H9 (cell line): ENCODE data around the gene FAM32A. TPM values are rescaled to one million over a fixed set of nuclear protein-coding genes. Genes with fewer than 3 reads are reported as not detected.

Experiments
- DNase-seq: peaks from one replicate; pipeline ENCODE4 v3.0.0-alpha.2; 2017
- H2AFZ ChIP-seq: one replicate; pipeline ENCODE4 v1.6.1; 2013; ENCODE audit warnings: mild to moderate bottlenecking, low read length, control low read depth, moderate library complexity
- H2AK5ac ChIP-seq: 2 replicates; pipeline ENCODE4 v1.6.1; 2013; ENCODE audit warnings: low read length, control low read depth, mixed read lengths; ENCODE audit not compliant: insufficient read length
- H2BK120ac ChIP-seq: one replicate; pipeline ENCODE4 v1.6.1; 2013; ENCODE audit warnings: low read depth, mild to moderate bottlenecking, low read length, control low read depth, inconsistent platforms; ENCODE audit not compliant: poor library complexity, severe bottlenecking
- H2BK12ac ChIP-seq: 2 replicates; pipeline ENCODE4 v1.6.1; 2013; ENCODE audit warnings: low read length, control low read depth, mixed read lengths, low read depth; ENCODE audit not compliant: insufficient read length
- H2BK15ac ChIP-seq: 2 replicates; pipeline ENCODE4 v1.6.1; 2013; ENCODE audit warnings: low read depth, low read length, control low read depth
- H2BK20ac ChIP-seq: one replicate; pipeline ENCODE4 v1.6.1; 2013; ENCODE audit warnings: low read depth, mild to moderate bottlenecking, low read length, control low read depth, inconsistent platforms; ENCODE audit not compliant: poor library complexity, severe bottlenecking
- H2BK5ac ChIP-seq: 2 replicates; pipeline ENCODE4 v1.6.1; 2013; ENCODE audit warnings: low read length, control low read depth, mixed read lengths; ENCODE audit not compliant: insufficient read length
- H3K14ac ChIP-seq: 2 replicates; pipeline ENCODE4 v1.6.1; 2013; ENCODE audit warnings: low read length, control low read depth; ENCODE audit not compliant: insufficient read depth
- H3K18ac ChIP-seq: 2 replicates; pipeline ENCODE4 v1.6.1; 2013; ENCODE audit warnings: low read depth, mild to moderate bottlenecking, mixed read lengths, low read length, control low read depth; ENCODE audit not compliant: insufficient read length
- H3K23ac ChIP-seq: 2 replicates; pipeline ENCODE4 v1.6.1; 2013; ENCODE audit warnings: low read length, control low read depth, mixed read lengths, low read depth; ENCODE audit not compliant: insufficient read length
- H3K23me2 ChIP-seq: 2 replicates; pipeline ENCODE4 v1.6.1; 2013; ENCODE audit warnings: low read depth, mild to moderate bottlenecking, mixed read lengths, low read length, control low read depth; ENCODE audit not compliant: insufficient read length, poor library complexity, severe bottlenecking
- H3K27ac ChIP-seq: 2 replicates; pipeline ENCODE4 v1.5.1; 2013; ENCODE audit warnings: low read length, control low read depth, mixed read lengths, low read depth; ENCODE audit not compliant: insufficient read length
- H3K27me3 ChIP-seq: 2 replicates; pipeline ENCODE4 v1.6.1; 2013; ENCODE audit warnings: low read length, control low read depth, inconsistent platforms; ENCODE audit not compliant: insufficient read depth
- H3K4ac ChIP-seq: 2 replicates; pipeline ENCODE4 v1.6.1; 2013; ENCODE audit warnings: low read depth, mild to moderate bottlenecking, control low read depth, inconsistent platforms, low read length, moderate library complexity
- H3K4me1 ChIP-seq: 2 replicates; pipeline ENCODE4 v1.6.1; 2013; ENCODE audit warnings: low read length, control low read depth, inconsistent platforms; ENCODE audit not compliant: insufficient read depth
- H3K4me2 ChIP-seq: 2 replicates; pipeline ENCODE4 v1.6.1; 2013; ENCODE audit warnings: low read length, control low read depth, mixed read lengths; ENCODE audit not compliant: insufficient read length, insufficient read depth
- H3K56ac ChIP-seq: 2 replicates; pipeline ENCODE4 v1.6.1; 2013; ENCODE audit warnings: low read depth, mild to moderate bottlenecking, mixed read lengths, low read length, control low read depth; ENCODE audit not compliant: insufficient read length
- H3K79me1 ChIP-seq: 2 replicates; pipeline ENCODE4 v1.6.1; 2013; ENCODE audit warnings: low read depth, mild to moderate bottlenecking, moderate library complexity, low read length, control low read depth, inconsistent platforms; ENCODE audit not compliant: insufficient read depth, poor library complexity, severe bottlenecking
- H3K79me2 ChIP-seq: 2 replicates; pipeline ENCODE4 v1.6.1; 2013; ENCODE audit warnings: low read length, control low read depth, inconsistent platforms; ENCODE audit not compliant: insufficient read depth
- H3K9ac ChIP-seq: 2 replicates; pipeline ENCODE4 v1.6.1; 2013; ENCODE audit warnings: low read length, control low read depth, mixed read lengths; ENCODE audit not compliant: insufficient read length; ENCODE audit errors: extremely low read depth
- H3K9me3 ChIP-seq: one replicate; pipeline ENCODE4 v1.6.1; 2013; ENCODE audit warnings: low read depth, low read length, inconsistent platforms; ENCODE audit not compliant: control insufficient read depth
- H3T11ph ChIP-seq: one replicate; pipeline ENCODE4 v1.6.1; 2013; ENCODE audit warnings: mild to moderate bottlenecking, low read length, control low read depth, inconsistent platforms
- H4K20me1 ChIP-seq: one replicate; pipeline ENCODE4 v1.6.1; 2013; ENCODE audit not compliant: control insufficient read depth, insufficient read length, insufficient read depth
- H4K5ac ChIP-seq: 2 replicates; pipeline ENCODE4 v1.6.1; 2013; ENCODE audit warnings: low read depth, mild to moderate bottlenecking, mixed read lengths, low read length, control low read depth; ENCODE audit not compliant: insufficient read length
- H4K8ac ChIP-seq: replicated peaks from 2 replicates; pipeline ENCODE4 v1.6.1; 2013; ENCODE audit warnings: low read length, control low read depth, mixed read lengths, low read depth; ENCODE audit not compliant: insufficient read length
- H4K91ac ChIP-seq: 2 replicates; pipeline ENCODE4 v1.6.1; 2013; ENCODE audit warnings: low read depth, mild to moderate bottlenecking, moderate library complexity, mixed read lengths, low read length, control low read depth; ENCODE audit not compliant: insufficient read length
- H3K27ac Mint-ChIP-seq, 3 experiments: 2 replicates in 2 of 3; 3 replicates in 1 of 3; pipeline ENCODE4 v1.8.0; 2020 to 2021; ENCODE audit warnings: mixed read lengths in 3 of 3, mild to moderate bottlenecking in 1 of 3, moderate library complexity in 1 of 3
- H3K27me3 Mint-ChIP-seq: 2 replicates; pipeline ENCODE4 v1.8.0; 2021; ENCODE audit warnings: low read depth, mild to moderate bottlenecking, moderate library complexity, mixed read lengths
- H3K36me3 Mint-ChIP-seq, 3 experiments: 2 replicates in 2 of 3; 3 replicates in 1 of 3; pipeline ENCODE4 v1.8.0; 2020 to 2021; ENCODE audit warnings: low read depth in 3 of 3, mixed read lengths in 3 of 3; ENCODE audit not compliant: insufficient read depth in 1 of 3
- H3K4me1 Mint-ChIP-seq, 2 experiments: 2 replicates each; pipeline ENCODE4 v1.8.0; 2020; ENCODE audit warnings: mixed read lengths in 2 of 2
- H3K4me3 Mint-ChIP-seq, 2 experiments: 2 replicates in 1 of 2; 3 replicates in 1 of 2; pipeline ENCODE4 v1.8.0; 2020 to 2021; ENCODE audit warnings: mild to moderate bottlenecking in 2 of 2, mixed read lengths in 2 of 2, moderate library complexity in 1 of 2
- H3K9me3 Mint-ChIP-seq, 2 experiments: 2 replicates in 1 of 2; 3 replicates in 1 of 2; pipeline ENCODE4 v1.8.0; 2020; ENCODE audit warnings: mild to moderate bottlenecking in 2 of 2, mixed read lengths in 2 of 2, moderate library complexity in 1 of 2
- CTCF ChIP-seq: fragments of 200-600 bp; sonication (generic); conservative IDR thresholded peaks from 3 replicates; pipeline ENCODE4 v1.8.0; 2021; ENCODE audit warnings: antibody characterized with exemption, mild to moderate bottlenecking
- WGBS: extraction: QIAGEN DNeasy Blood & Tissue Kit; methylation state at CpG from one replicate; pipeline ENCODE4 v1.1.7; 2013; ENCODE audit warnings: missing lambda C conversion rate, low lambda C conversion rate, mixed read lengths; ENCODE audit not compliant: insufficient read length; ENCODE audit errors: extremely low coverage; 5-methylcytosine and 5-hydroxymethylcytosine counted together
- total RNA-seq: library from RNA; stranded (reverse); gene quantifications from 2 replicates; pipeline ENCODE4 v1.2.1, GENCODE V29; 2021

FAM32A gene
- total RNA-seq, 1 experiment from 2014 or later: 91.9 TPM

- Histone ChIP-seq H2BK5ac (no peak overlapping the region), H3K9me3 (no peaks in the 10 kb centered on the region), H2AK5ac (no peak overlapping the region), H3K79me2 (no peaks in the 10 kb centered on the region), H4K91ac (no peak overlapping the region), H2BK120ac (no peak overlapping the region), H4K5ac (no peak overlapping the region), H3K4ac (no peak overlapping the region), H3K18ac (no peak overlapping the region), H3K27ac (no peak overlapping the region), H2BK12ac (no peak overlapping the region), H3K14ac (no peak overlapping the region), H3K27me3 (no peaks in the 10 kb centered on the region), H3K23ac (no peak overlapping the region), H3K4me2 (no peak overlapping the region), H3K4me1 (no peaks in the 10 kb centered on the region), H2BK15ac (no peak overlapping the region), H3K9ac (no peak overlapping the region), H4K8ac (no peak overlapping the region), H3K79me1 (no peaks in the 10 kb centered on the region), H4K20me1 (no peaks in the 10 kb centered on the region), H3K56ac (no peak overlapping the region), H2BK20ac (no peak overlapping the region), H3K23me2 (no peaks in the 10 kb centered on the region), H2AFZ (no peak overlapping the region), H3T11ph (no peak overlapping the region)
- Mint-ChIP-seq H3K27me3 (peaks cover 1% of the 10 kb centered on the region; the same call in 1 of the 2 replicates), H3K4me3 (no peak overlapping the region), H3K4me1 (no peaks in the 10 kb centered on the region), H3K27ac (0 out of 7 replicates have a peak overlapping the region, but pooled peaks of 1 of the 3 experiments have one; percentile 9), H3K36me3 (no peaks in the 10 kb centered on the region), H3K9me3 (peaks cover 0 to 7% of the 10 kb centered on the region in 2 experiments; a peak in 1 of 5 replicates)
- no peak for DNase-seq
- WGBS: no CpG with 5 or more reads among the region's 5 CpGs
- no peak for TF ChIP-seq CTCF
These were observed 18.2 kb upstream of the FAM32A start for GRCh38 chr19:16167055-16167454.
